Ovary (tissue), 3 donors: ENCODE data around the gene DIP2C.

Experiments
- CTCF ChIP-seq, 3 donors: fragments of 450-650 bp in 2 of 3; fragments of 200-600 bp in 1 of 3; IDR thresholded peaks; one replicate each; pipeline versions ENCODE4 v1.5.1 to v1.8.0; 2016 to 2022; ENCODE audit warnings: antibody characterized with exemption in 3 of 3, mild to moderate bottlenecking in 1 of 3
- POLR2A ChIP-seq: fragments of 450-650 bp; IDR thresholded peaks from one replicate; pipeline ENCODE4 v1.6.1; 2017; ENCODE audit warnings: antibody characterized with exemption, mild to moderate bottlenecking, moderate library complexity
- donor health status: DM: no; HTN: no; CAD: no.

DNA sequence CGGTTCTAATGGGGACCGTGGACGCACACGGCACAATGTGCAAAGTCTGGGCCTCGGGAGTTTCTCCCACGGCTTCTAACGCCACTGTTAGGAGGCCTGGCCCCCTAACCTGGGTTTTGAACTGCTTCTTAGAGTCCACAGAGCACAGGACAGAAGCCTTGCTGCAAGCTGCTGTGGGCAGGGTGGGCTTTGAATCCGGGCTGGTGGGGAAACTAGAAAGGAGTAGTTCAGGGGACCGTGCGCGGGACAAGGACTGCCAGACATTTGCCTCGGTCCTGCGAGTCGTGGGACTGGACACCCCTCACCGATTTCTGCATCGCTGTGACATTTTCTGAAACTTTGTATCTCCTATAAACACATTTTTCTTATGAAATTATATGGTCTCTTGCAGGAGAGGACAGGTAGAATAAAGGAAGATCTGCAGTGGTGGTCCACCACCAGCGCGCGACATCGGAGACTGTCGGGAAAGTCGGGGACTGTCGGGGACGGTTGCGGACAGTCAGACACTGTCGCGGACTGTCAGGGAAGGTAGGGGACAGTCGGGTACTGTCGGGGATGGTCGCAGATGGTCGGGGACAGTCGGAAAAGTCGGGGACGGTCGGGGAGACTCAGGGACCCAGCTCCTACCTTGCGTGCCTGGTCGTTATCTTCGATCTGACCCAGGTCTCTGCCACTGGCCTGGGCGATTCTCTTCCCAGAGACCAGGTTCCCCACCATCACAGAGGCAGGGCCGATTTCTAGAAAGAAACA is 332.1 kb downstream of the DIP2C start:
- TF ChIP-seq CTCF (IDR thresholded peaks at IDR 0.05) (no peak), POLR2A (no peak)
